IMR-90 (cell line): Measurements from ENCODE around the gene PPP3CA. TPM values are rescaled to one million over a fixed set of nuclear protein-coding genes. Genes with fewer than 3 reads are reported as not detected.

Experiments
- ATAC-seq: fragments of 200-7000 bp; cut with Tn5 transposase; 2 replicates; pipeline ENCODE4 v1.9.1; 2020; ENCODE audit warnings: low read depth, mild to moderate bottlenecking, moderate library complexity
- BruUV-seq: library from RNA; stranded (reverse); fragments of 400-500 nt; replicated peaks from 2 replicates; lab custom pipeline; 2021; lab: Mats Ljungman, UMichigan
- CTCF ChIA-PET: fragments of 300-600 bp; formaldehyde crosslinking; extraction: SDS; loops from one replicate; lab custom pipeline; 2021; ENCODE audit warnings: antibody characterized with exemption; lab: Yijun Ruan, JAX
- POLR2A ChIA-PET: fragments of 300-600 bp; sonication (Branson Sonifier 250); formaldehyde crosslinking; loops from one replicate; lab custom pipeline; 2022; ENCODE audit warnings: antibody characterized with exemption; ENCODE audit not compliant: unreplicated experiment; lab: Charles Lee
- DNase-seq: peaks from one replicate; pipeline ENCODE4 v3.0.0; 2013
- H2AFZ ChIP-seq: replicated peaks from 2 replicates; pipeline ENCODE3; 2013; ENCODE audit warnings: low read length, mild to moderate bottlenecking; ENCODE audit not compliant: poor library complexity
- H2AK5ac ChIP-seq: 2 replicates; pipeline ENCODE4 v1.6.1; 2013; ENCODE audit warnings: low read depth, low read length, inconsistent platforms
- H2AK9ac ChIP-seq: replicated peaks from 2 replicates; pipeline ENCODE3; 2013; ENCODE audit warnings: mild to moderate bottlenecking, low read depth, low read length, moderate library complexity; ENCODE audit not compliant: poor library complexity
- H2BK120ac ChIP-seq: 2 replicates; pipeline ENCODE4 v1.6.1; 2013; ENCODE audit warnings: low read depth, low read length, inconsistent platforms
- H2BK15ac ChIP-seq: 3 replicates; pipeline ENCODE4 v1.6.1; 2013; ENCODE audit warnings: low read depth, low read length, inconsistent platforms
- H2BK20ac ChIP-seq: 2 replicates; pipeline ENCODE4 v1.6.1; 2013; ENCODE audit warnings: low read depth, mild to moderate bottlenecking, inconsistent platforms, low read length, moderate library complexity
- H2BK5ac ChIP-seq: 2 replicates; pipeline ENCODE4 v1.6.1; 2013; ENCODE audit warnings: mild to moderate bottlenecking, low read depth, low read length, inconsistent platforms; ENCODE audit not compliant: poor library complexity, severe bottlenecking
- H3K14ac ChIP-seq: replicated peaks from 2 replicates; pipeline ENCODE4 v1.6.1; 2013; ENCODE audit warnings: low read depth, low read length, inconsistent platforms
- H3K18ac ChIP-seq: 2 replicates; pipeline ENCODE4 v1.6.1; 2013; ENCODE audit warnings: low read depth, low read length, control low read depth
- H3K23ac ChIP-seq: 2 replicates; pipeline ENCODE4 v1.6.1; 2013; ENCODE audit warnings: low read depth, low read length, inconsistent platforms
- H3K27ac ChIP-seq: 2 replicates; pipeline ENCODE4 v1.5.1; 2013; ENCODE audit warnings: mild to moderate bottlenecking, control low read depth, low read length; ENCODE audit not compliant: insufficient read depth
- H3K27me3 ChIP-seq: 2 replicates; pipeline ENCODE4 v1.6.1; 2013; ENCODE audit warnings: low read length; ENCODE audit not compliant: control insufficient read depth, insufficient read depth
- H3K36me3 ChIP-seq: 2 replicates; pipeline ENCODE4 v1.6.1; 2013; ENCODE audit warnings: low read length, mixed read lengths; ENCODE audit not compliant: control insufficient read depth, insufficient read depth
- H3K4ac ChIP-seq: 2 replicates; pipeline ENCODE4 v1.6.1; 2013; ENCODE audit warnings: low read depth, low read length, inconsistent platforms
- H3K4me1 ChIP-seq: 2 replicates; pipeline ENCODE4 v1.6.1; 2013; ENCODE audit warnings: low read length, mixed read lengths; ENCODE audit not compliant: control insufficient read depth, insufficient read depth
- H3K4me2 ChIP-seq: 2 replicates; pipeline ENCODE4 v1.6.1; 2013; ENCODE audit warnings: low read depth, mild to moderate bottlenecking, control low read depth, low read length, moderate library complexity
- H3K4me3 ChIP-seq: 2 replicates; pipeline ENCODE4 v1.5.1; 2013; ENCODE audit warnings: low read depth, mild to moderate bottlenecking, control low read depth, low read length, moderate library complexity; ENCODE audit not compliant: insufficient read depth
- H3K56ac ChIP-seq: 2 replicates; pipeline ENCODE4 v1.6.1; 2013; ENCODE audit warnings: low read length, inconsistent platforms; ENCODE audit not compliant: insufficient read depth; ENCODE audit errors: extremely low read depth
- H3K79me1 ChIP-seq, 2 experiments: 2 replicates each; pipeline ENCODE4 v1.6.1; 2013; ENCODE audit warnings: low read length in 2 of 2, inconsistent platforms in 1 of 2, low read depth in 1 of 2
- H3K9ac ChIP-seq: 2 replicates; pipeline ENCODE4 v1.6.1; 2013; ENCODE audit warnings: low read depth, low read length, control low read depth
- H3K9me1 ChIP-seq: 2 replicates; pipeline ENCODE4 v1.6.1; 2013; ENCODE audit warnings: low read length, inconsistent platforms; ENCODE audit not compliant: insufficient read depth
- H3K9me3 ChIP-seq: 2 replicates; pipeline ENCODE4 v1.6.1; 2013; ENCODE audit warnings: low read length; ENCODE audit not compliant: control insufficient read depth, insufficient read depth
- H4K20me1 ChIP-seq: 2 replicates; pipeline ENCODE4 v1.6.1; 2013; ENCODE audit warnings: low read length, inconsistent platforms; ENCODE audit not compliant: insufficient read depth
- H4K5ac ChIP-seq: 2 replicates; pipeline ENCODE4 v1.6.1; 2013; ENCODE audit warnings: mild to moderate bottlenecking, low read depth, low read length, control low read depth
- H4K8ac ChIP-seq, 2 experiments: 2 replicates each; pipeline ENCODE4 v1.6.1; 2013; ENCODE audit warnings: low read depth in 2 of 2, low read length in 2 of 2, control low read depth in 1 of 2, inconsistent platforms in 1 of 2
- H4K91ac ChIP-seq: 2 replicates; pipeline ENCODE4 v1.6.1; 2013; ENCODE audit warnings: low read depth, low read length, inconsistent platforms; ENCODE audit not compliant: insufficient read depth
- RCOR1 ChIP-seq: IDR thresholded peaks from 2 replicates; pipeline ENCODE4 v1.6.1; 2012; ENCODE audit warnings: mild to moderate bottlenecking, low read length, improper control_type of control experiment; ENCODE audit not compliant: insufficient replicate concordance
- WGBS, 2 experiments: methylation state at CpG; one replicate each; pipeline versions ENCODE4 v1.1.5 to v1.1.7; 2013; ENCODE audit warnings: missing lambda C conversion rate in 2 of 2; ENCODE audit not compliant: insufficient read length in 1 of 2; ENCODE audit errors: extremely low coverage in 2 of 2; 5-methylcytosine and 5-hydroxymethylcytosine counted together
- dilution Hi-C: fragments of 300-500 bp; cut with HindIII; formaldehyde crosslinking; loops from one replicate; pipeline ENCODE4 v1.14.3; 2018; ENCODE audit warnings: low sequenced_read_pairs; ENCODE audit not compliant: unreplicated experiment
- in situ Hi-C: fragments of 300-500 bp; cut with MboI; formaldehyde crosslinking; loops from 3 replicates; pipeline ENCODE4 v1.14.3; 2019; ENCODE audit warnings: low sequenced_read_pairs, inconsistent platforms, mixed read lengths
- intact Hi-C: fragments of 100-400 bp; cut with micrococcal nuclease; formaldehyde crosslinking; loops from 2 replicates; pipeline ENCODE4 v1.10.0; 2022
- polyA plus RNA-seq, 3 experiments: library from polyadenylated mRNA; depleted of rRNA; stranded (reverse); fragments of >200 nt; gene quantifications; 2 replicates each; pipeline ENCODE4 v1.2.3, GENCODE V29; 2012; ENCODE audit warnings: low replicate concordance in 1 of 3
- total RNA-seq: library from RNA; depleted of rRNA; stranded (reverse); fragments of >200 nt; gene quantifications from 2 replicates; pipeline ENCODE4 v1.2.3, GENCODE V29; 2012
- TF ChIP-seq, protein P1 (sequence below): fragments of 150-350 bp; IDR thresholded peaks from 2 replicates; pipeline ENCODE4 v1.6.1; 2016; ENCODE audit warnings: low read depth, mild to moderate bottlenecking, low read length, moderate library complexity, borderline replicate concordance
- TF ChIP-seq, protein P2 (sequence below): conservative IDR thresholded peaks from 2 replicates; pipeline ENCODE4 v1.5.1; 2012; ENCODE audit warnings: mild to moderate bottlenecking, low read depth, low read length, improper control_type of control experiment

The PPP3CA gene
- total and polyA plus RNA-seq, 2 of the 4 experiments (the other 2 are of a cell fraction), result 14.5 to 48.6 TPM

DNA sequence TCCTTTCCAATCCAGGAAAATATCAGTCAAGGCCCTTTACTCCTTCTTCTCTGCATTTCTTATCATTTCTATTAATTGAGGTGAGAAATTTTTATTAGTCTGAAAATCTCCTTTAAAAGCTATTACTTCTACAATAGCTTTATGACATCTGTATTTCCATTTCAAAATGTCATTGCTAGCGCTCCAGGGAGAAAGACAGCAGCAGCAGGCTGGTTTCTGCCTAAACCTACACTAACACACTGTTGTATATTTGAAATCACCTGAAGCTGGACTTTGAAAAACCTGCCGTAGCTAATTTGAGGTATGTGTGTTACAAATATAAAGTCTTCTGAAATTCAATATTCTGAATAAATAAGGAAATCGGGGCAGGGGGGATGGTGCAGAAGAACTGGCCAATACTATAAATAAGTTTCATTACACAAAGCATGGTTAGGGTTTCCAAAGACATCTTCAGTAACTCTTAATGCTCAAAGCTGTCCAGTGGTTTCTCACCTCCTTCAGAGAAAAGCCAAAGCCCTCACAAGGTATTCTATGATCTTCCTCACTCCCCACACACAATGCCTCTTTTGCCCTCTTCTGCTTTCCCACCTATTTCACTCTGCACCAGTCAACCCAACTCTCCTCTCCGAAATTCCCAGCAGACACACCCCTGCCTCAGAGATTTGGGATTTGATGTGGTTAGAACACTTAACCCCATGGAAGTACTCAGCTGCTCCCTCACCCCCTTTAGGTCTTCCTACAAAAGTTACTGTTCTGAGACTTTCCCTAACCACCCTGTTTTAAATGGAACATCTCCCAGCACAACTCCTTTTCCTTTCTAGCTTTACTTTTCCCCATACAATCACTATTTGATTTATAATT is 122.7 kb downstream of the PPP3CA start:
- ATAC-seq (no peak), DNase-seq (no peak)
- Histone ChIP-seq H3K4me1 (no peaks in the 10 kb centered on the region), H3K36me3 (no peaks in the 10 kb centered on the region), H3K27ac (no peak overlapping the region), H3K23ac (no peak overlapping the region), H3K56ac (no peak overlapping the region), H2BK5ac (no peak overlapping the region), H2BK120ac (no peak overlapping the region), H2BK20ac (no peak overlapping the region), H2AFZ (no peak overlapping the region), H3K4me2 (no peak overlapping the region), H3K27me3 (no peaks in the 10 kb centered on the region), H3K4ac (no peak overlapping the region), H2AK5ac (no peak overlapping the region), H3K4me3 (no peak overlapping the region), H3K9me3 (peaks cover 3% of the 10 kb centered on the region; the same call in 1 of the 2 replicates), H4K8ac (no peak overlapping the region), H4K91ac (no peak overlapping the region), H3K18ac (no peak overlapping the region), H3K9ac (no peak overlapping the region), H2BK15ac (no peak overlapping the region), H2AK9ac (no peak overlapping the region), H3K9me1 (no peaks in the 10 kb centered on the region), H3K14ac (no peak overlapping the region), H4K5ac (no peak overlapping the region), H4K20me1 (peaks cover 2% of the 10 kb centered on the region; the same call in 1 of the 2 replicates), H3K79me1 (peaks cover 22 to 31% of the 10 kb centered on the region in 2 experiments)
- POLR2A ChIA-PET, result no interaction called here
- TF ChIP-seq, protein P1, sequence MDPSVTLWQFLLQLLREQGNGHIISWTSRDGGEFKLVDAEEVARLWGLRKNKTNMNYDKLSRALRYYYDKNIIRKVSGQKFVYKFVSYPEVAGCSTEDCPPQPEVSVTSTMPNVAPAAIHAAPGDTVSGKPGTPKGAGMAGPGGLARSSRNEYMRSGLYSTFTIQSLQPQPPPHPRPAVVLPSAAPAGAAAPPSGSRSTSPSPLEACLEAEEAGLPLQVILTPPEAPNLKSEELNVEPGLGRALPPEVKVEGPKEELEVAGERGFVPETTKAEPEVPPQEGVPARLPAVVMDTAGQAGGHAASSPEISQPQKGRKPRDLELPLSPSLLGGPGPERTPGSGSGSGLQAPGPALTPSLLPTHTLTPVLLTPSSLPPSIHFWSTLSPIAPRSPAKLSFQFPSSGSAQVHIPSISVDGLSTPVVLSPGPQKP, result no peak
- TF ChIP-seq, protein P2, sequence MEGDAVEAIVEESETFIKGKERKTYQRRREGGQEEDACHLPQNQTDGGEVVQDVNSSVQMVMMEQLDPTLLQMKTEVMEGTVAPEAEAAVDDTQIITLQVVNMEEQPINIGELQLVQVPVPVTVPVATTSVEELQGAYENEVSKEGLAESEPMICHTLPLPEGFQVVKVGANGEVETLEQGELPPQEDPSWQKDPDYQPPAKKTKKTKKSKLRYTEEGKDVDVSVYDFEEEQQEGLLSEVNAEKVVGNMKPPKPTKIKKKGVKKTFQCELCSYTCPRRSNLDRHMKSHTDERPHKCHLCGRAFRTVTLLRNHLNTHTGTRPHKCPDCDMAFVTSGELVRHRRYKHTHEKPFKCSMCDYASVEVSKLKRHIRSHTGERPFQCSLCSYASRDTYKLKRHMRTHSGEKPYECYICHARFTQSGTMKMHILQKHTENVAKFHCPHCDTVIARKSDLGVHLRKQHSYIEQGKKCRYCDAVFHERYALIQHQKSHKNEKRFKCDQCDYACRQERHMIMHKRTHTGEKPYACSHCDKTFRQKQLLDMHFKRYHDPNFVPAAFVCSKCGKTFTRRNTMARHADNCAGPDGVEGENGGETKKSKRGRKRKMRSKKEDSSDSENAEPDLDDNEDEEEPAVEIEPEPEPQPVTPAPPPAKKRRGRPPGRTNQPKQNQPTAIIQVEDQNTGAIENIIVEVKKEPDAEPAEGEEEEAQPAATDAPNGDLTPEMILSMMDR, result no peak
- no peak for TF ChIP-seq RCOR1
- intact Hi-C loops, result no loop called here
- no CpG with 5 or more reads among the region's 4 CpGs for WGBS, 2 experiments
- in situ Hi-C loops, result no loop called here
- no TSS peak for BruUV-seq
- dilution Hi-C loops, result no loop called here
- CTCF ChIA-PET, result no interaction called here
